H9 (cell line): ENCODE measurements around the gene TSPAN9. TPM values are rescaled to one million over a fixed set of nuclear protein-coding genes. Genes with fewer than 3 reads are reported as not detected.

Experiments
- DNase-seq: peaks from one replicate; pipeline ENCODE4 v3.0.0-alpha.2; 2017
- H2AFZ ChIP-seq: one replicate; pipeline ENCODE4 v1.6.1; 2013; ENCODE audit warnings: mild to moderate bottlenecking, low read length, control low read depth, moderate library complexity
- H2AK5ac ChIP-seq: 2 replicates; pipeline ENCODE4 v1.6.1; 2013; ENCODE audit warnings: low read length, control low read depth, mixed read lengths; ENCODE audit not compliant: insufficient read length
- H2BK120ac ChIP-seq: one replicate; pipeline ENCODE4 v1.6.1; 2013; ENCODE audit warnings: low read depth, mild to moderate bottlenecking, low read length, control low read depth, inconsistent platforms; ENCODE audit not compliant: poor library complexity, severe bottlenecking
- H2BK12ac ChIP-seq: 2 replicates; pipeline ENCODE4 v1.6.1; 2013; ENCODE audit warnings: low read length, control low read depth, mixed read lengths, low read depth; ENCODE audit not compliant: insufficient read length
- H2BK15ac ChIP-seq: 2 replicates; pipeline ENCODE4 v1.6.1; 2013; ENCODE audit warnings: low read depth, low read length, control low read depth
- H2BK20ac ChIP-seq: one replicate; pipeline ENCODE4 v1.6.1; 2013; ENCODE audit warnings: low read depth, mild to moderate bottlenecking, low read length, control low read depth, inconsistent platforms; ENCODE audit not compliant: poor library complexity, severe bottlenecking
- H2BK5ac ChIP-seq: 2 replicates; pipeline ENCODE4 v1.6.1; 2013; ENCODE audit warnings: low read length, control low read depth, mixed read lengths; ENCODE audit not compliant: insufficient read length
- H3K14ac ChIP-seq: 2 replicates; pipeline ENCODE4 v1.6.1; 2013; ENCODE audit warnings: low read length, control low read depth; ENCODE audit not compliant: insufficient read depth
- H3K18ac ChIP-seq: 2 replicates; pipeline ENCODE4 v1.6.1; 2013; ENCODE audit warnings: low read depth, mild to moderate bottlenecking, mixed read lengths, low read length, control low read depth; ENCODE audit not compliant: insufficient read length
- H3K23ac ChIP-seq: 2 replicates; pipeline ENCODE4 v1.6.1; 2013; ENCODE audit warnings: low read length, control low read depth, mixed read lengths, low read depth; ENCODE audit not compliant: insufficient read length
- H3K23me2 ChIP-seq: 2 replicates; pipeline ENCODE4 v1.6.1; 2013; ENCODE audit warnings: low read depth, mild to moderate bottlenecking, mixed read lengths, low read length, control low read depth; ENCODE audit not compliant: insufficient read length, poor library complexity, severe bottlenecking
- H3K27ac ChIP-seq: 2 replicates; pipeline ENCODE4 v1.5.1; 2013; ENCODE audit warnings: low read length, control low read depth, mixed read lengths, low read depth; ENCODE audit not compliant: insufficient read length
- H3K27me3 ChIP-seq: 2 replicates; pipeline ENCODE4 v1.6.1; 2013; ENCODE audit warnings: low read length, control low read depth, inconsistent platforms; ENCODE audit not compliant: insufficient read depth
- H3K4ac ChIP-seq: 2 replicates; pipeline ENCODE4 v1.6.1; 2013; ENCODE audit warnings: low read depth, mild to moderate bottlenecking, control low read depth, inconsistent platforms, low read length, moderate library complexity
- H3K4me1 ChIP-seq: 2 replicates; pipeline ENCODE4 v1.6.1; 2013; ENCODE audit warnings: low read length, control low read depth, inconsistent platforms; ENCODE audit not compliant: insufficient read depth
- H3K4me2 ChIP-seq: 2 replicates; pipeline ENCODE4 v1.6.1; 2013; ENCODE audit warnings: low read length, control low read depth, mixed read lengths; ENCODE audit not compliant: insufficient read length, insufficient read depth
- H3K56ac ChIP-seq: 2 replicates; pipeline ENCODE4 v1.6.1; 2013; ENCODE audit warnings: low read depth, mild to moderate bottlenecking, mixed read lengths, low read length, control low read depth; ENCODE audit not compliant: insufficient read length
- H3K79me1 ChIP-seq: 2 replicates; pipeline ENCODE4 v1.6.1; 2013; ENCODE audit warnings: low read depth, mild to moderate bottlenecking, moderate library complexity, low read length, control low read depth, inconsistent platforms; ENCODE audit not compliant: insufficient read depth, poor library complexity, severe bottlenecking
- H3K79me2 ChIP-seq: 2 replicates; pipeline ENCODE4 v1.6.1; 2013; ENCODE audit warnings: low read length, control low read depth, inconsistent platforms; ENCODE audit not compliant: insufficient read depth
- H3K9ac ChIP-seq: 2 replicates; pipeline ENCODE4 v1.6.1; 2013; ENCODE audit warnings: low read length, control low read depth, mixed read lengths; ENCODE audit not compliant: insufficient read length; ENCODE audit errors: extremely low read depth
- H3K9me3 ChIP-seq: one replicate; pipeline ENCODE4 v1.6.1; 2013; ENCODE audit warnings: low read depth, low read length, inconsistent platforms; ENCODE audit not compliant: control insufficient read depth
- H3T11ph ChIP-seq: one replicate; pipeline ENCODE4 v1.6.1; 2013; ENCODE audit warnings: mild to moderate bottlenecking, low read length, control low read depth, inconsistent platforms
- H4K20me1 ChIP-seq: one replicate; pipeline ENCODE4 v1.6.1; 2013; ENCODE audit not compliant: control insufficient read depth, insufficient read length, insufficient read depth
- H4K5ac ChIP-seq: 2 replicates; pipeline ENCODE4 v1.6.1; 2013; ENCODE audit warnings: low read depth, mild to moderate bottlenecking, mixed read lengths, low read length, control low read depth; ENCODE audit not compliant: insufficient read length
- H4K8ac ChIP-seq: replicated peaks from 2 replicates; pipeline ENCODE4 v1.6.1; 2013; ENCODE audit warnings: low read length, control low read depth, mixed read lengths, low read depth; ENCODE audit not compliant: insufficient read length
- H4K91ac ChIP-seq: 2 replicates; pipeline ENCODE4 v1.6.1; 2013; ENCODE audit warnings: low read depth, mild to moderate bottlenecking, moderate library complexity, mixed read lengths, low read length, control low read depth; ENCODE audit not compliant: insufficient read length
- H3K27ac Mint-ChIP-seq, 3 experiments: 2 replicates in 2 of 3; 3 replicates in 1 of 3; pipeline ENCODE4 v1.8.0; 2020 to 2021; ENCODE audit warnings: mixed read lengths in 3 of 3, mild to moderate bottlenecking in 1 of 3, moderate library complexity in 1 of 3
- H3K27me3 Mint-ChIP-seq: 2 replicates; pipeline ENCODE4 v1.8.0; 2021; ENCODE audit warnings: low read depth, mild to moderate bottlenecking, moderate library complexity, mixed read lengths
- H3K36me3 Mint-ChIP-seq, 3 experiments: 2 replicates in 2 of 3; 3 replicates in 1 of 3; pipeline ENCODE4 v1.8.0; 2020 to 2021; ENCODE audit warnings: low read depth in 3 of 3, mixed read lengths in 3 of 3; ENCODE audit not compliant: insufficient read depth in 1 of 3
- H3K4me1 Mint-ChIP-seq, 2 experiments: 2 replicates each; pipeline ENCODE4 v1.8.0; 2020; ENCODE audit warnings: mixed read lengths in 2 of 2
- H3K4me3 Mint-ChIP-seq, 2 experiments: 2 replicates in 1 of 2; 3 replicates in 1 of 2; pipeline ENCODE4 v1.8.0; 2020 to 2021; ENCODE audit warnings: mild to moderate bottlenecking in 2 of 2, mixed read lengths in 2 of 2, moderate library complexity in 1 of 2
- H3K9me3 Mint-ChIP-seq, 2 experiments: 2 replicates in 1 of 2; 3 replicates in 1 of 2; pipeline ENCODE4 v1.8.0; 2020; ENCODE audit warnings: mild to moderate bottlenecking in 2 of 2, mixed read lengths in 2 of 2, moderate library complexity in 1 of 2
- WGBS: extraction: QIAGEN DNeasy Blood & Tissue Kit; methylation state at CpG from one replicate; pipeline ENCODE4 v1.1.7; 2013; ENCODE audit warnings: missing lambda C conversion rate, low lambda C conversion rate, mixed read lengths; ENCODE audit not compliant: insufficient read length; ENCODE audit errors: extremely low coverage; 5-methylcytosine and 5-hydroxymethylcytosine counted together
- total RNA-seq: library from RNA; stranded (reverse); gene quantifications from 2 replicates; pipeline ENCODE4 v1.2.1, GENCODE V29; 2021
- TF ChIP-seq, protein P1 (sequence below): fragments of 200-600 bp; sonication (generic); conservative IDR thresholded peaks from 3 replicates; pipeline ENCODE4 v1.8.0; 2021; ENCODE audit warnings: antibody characterized with exemption, mild to moderate bottlenecking

Gene TSPAN9
- total RNA-seq, 1 experiment from 2014 or later: 19.0 TPM

DNA sequence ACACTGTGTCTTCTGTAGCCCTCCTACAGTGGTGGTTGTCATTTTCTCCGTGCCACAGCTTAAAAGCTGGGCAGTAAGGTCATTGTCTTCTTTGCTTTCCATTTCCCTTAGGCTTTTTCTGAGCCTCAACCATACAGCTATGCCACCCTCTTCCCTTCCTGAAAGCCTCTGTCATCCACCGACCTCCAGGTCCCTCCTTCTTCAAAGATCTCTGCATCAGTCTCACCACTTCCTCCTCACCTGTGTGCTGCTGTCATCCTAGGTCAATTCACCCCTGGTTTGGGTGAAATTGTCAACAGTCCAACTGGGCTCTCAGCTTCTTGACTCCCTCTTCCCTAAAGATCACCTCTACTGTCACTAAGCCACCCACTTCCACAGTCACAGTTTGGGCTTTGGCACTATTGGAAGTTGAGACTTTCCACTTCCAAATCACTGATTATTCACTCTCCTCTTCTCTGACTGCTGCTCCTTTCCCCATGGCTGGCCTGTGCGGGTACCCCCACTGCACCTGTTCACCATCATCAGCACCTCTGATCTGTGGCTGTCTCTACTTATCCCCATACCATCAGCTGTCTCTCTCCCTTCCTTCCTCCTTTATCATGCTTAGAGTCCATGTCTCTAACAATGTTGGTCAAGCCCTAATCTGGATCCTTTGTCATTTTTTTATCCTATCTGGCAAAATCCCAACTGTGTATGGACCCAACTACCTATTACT lies 15.5 kb upstream of the TSPAN9 start:
- Histone ChIP-seq H4K91ac (no peak overlapping the region), H2BK20ac (no peak overlapping the region), H3K56ac (no peak overlapping the region), H3T11ph (no peak overlapping the region), H4K8ac (no peak overlapping the region), H3K27ac (no peak overlapping the region), H3K4me1 (no peaks in the 10 kb centered on the region; the same call in 1 of the 2 replicates), H3K27me3 (no peaks in the 10 kb centered on the region), H2AK5ac (no peak overlapping the region), H2BK12ac (no peak overlapping the region), H3K23ac (no peak overlapping the region), H3K9ac (no peak overlapping the region), H3K79me1 (no peaks in the 10 kb centered on the region), H2BK15ac (no peak overlapping the region), H2BK120ac (no peak overlapping the region), H3K9me3 (no peaks in the 10 kb centered on the region), H3K14ac (no peak overlapping the region), H3K23me2 (no peaks in the 10 kb centered on the region), H4K5ac (no peak overlapping the region), H3K4ac (no peak overlapping the region), H4K20me1 (no peaks in the 10 kb centered on the region), H2BK5ac (no peak overlapping the region), H3K79me2 (no peaks in the 10 kb centered on the region), H3K18ac (no peak overlapping the region), H2AFZ (no peak overlapping the region), H3K4me2 (no peak overlapping the region)
- H3K27ac Mint-ChIP-seq: no peak overlapping the region; a peak in 1 of 7 replicates
- TF ChIP-seq, protein P1, sequence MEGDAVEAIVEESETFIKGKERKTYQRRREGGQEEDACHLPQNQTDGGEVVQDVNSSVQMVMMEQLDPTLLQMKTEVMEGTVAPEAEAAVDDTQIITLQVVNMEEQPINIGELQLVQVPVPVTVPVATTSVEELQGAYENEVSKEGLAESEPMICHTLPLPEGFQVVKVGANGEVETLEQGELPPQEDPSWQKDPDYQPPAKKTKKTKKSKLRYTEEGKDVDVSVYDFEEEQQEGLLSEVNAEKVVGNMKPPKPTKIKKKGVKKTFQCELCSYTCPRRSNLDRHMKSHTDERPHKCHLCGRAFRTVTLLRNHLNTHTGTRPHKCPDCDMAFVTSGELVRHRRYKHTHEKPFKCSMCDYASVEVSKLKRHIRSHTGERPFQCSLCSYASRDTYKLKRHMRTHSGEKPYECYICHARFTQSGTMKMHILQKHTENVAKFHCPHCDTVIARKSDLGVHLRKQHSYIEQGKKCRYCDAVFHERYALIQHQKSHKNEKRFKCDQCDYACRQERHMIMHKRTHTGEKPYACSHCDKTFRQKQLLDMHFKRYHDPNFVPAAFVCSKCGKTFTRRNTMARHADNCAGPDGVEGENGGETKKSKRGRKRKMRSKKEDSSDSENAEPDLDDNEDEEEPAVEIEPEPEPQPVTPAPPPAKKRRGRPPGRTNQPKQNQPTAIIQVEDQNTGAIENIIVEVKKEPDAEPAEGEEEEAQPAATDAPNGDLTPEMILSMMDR: no peak
- peaks cover 3% of the 10 kb centered on the region; the same call in 1 of the 2 replicates for H3K27me3 Mint-ChIP-seq
- peaks cover 24% of the 10 kb centered on the region in 2 experiments for H3K4me1 Mint-ChIP-seq
- H3K36me3 Mint-ChIP-seq: peaks cover 4 to 10% (median 6%) of the 10 kb centered on the region in 3 experiments; a peak in 6 of 7 replicates
- H3K4me3 Mint-ChIP-seq: no peak overlapping the region
- peaks cover 13 to 14% of the 10 kb centered on the region in 2 experiments for H3K9me3 Mint-ChIP-seq
- WGBS: no CpG with 5 or more reads among the region's 3 CpGs
- DNase-seq: no peak
